Lung microvascular endothelial cell (primary cell): ENCODE data around the gene ANXA10. TPM values are rescaled to one million over a fixed set of nuclear protein-coding genes. Genes with fewer than 3 reads are reported as not detected.
"Not testable (repeated sequence)": the region's sequence is repeated elsewhere in the genome, so short reads cannot be mapped to it uniquely, and the experiment has no call there.

Experiments used
- DNase-seq, 2 donors: peaks; one replicate each; pipeline versions ENCODE4 v3.0.0 to v3.0.0-alpha.2; 2010; ENCODE audit warnings: low read depth in 2 of 2
- total RNA-seq: library from RNA; depleted of rRNA; stranded (reverse); fragments of >200 nt; gene quantifications from 2 replicates; pipeline ENCODE4 v1.2.1, GENCODE V29; 2014

ANXA10 gene, protein sequence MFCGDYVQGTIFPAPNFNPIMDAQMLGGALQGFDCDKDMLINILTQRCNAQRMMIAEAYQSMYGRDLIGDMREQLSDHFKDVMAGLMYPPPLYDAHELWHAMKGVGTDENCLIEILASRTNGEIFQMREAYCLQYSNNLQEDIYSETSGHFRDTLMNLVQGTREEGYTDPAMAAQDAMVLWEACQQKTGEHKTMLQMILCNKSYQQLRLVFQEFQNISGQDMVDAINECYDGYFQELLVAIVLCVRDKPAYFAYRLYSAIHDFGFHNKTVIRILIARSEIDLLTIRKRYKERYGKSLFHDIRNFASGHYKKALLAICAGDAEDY
- 0.99 TPM in 1 of 2 replicates, not detected in the other for total RNA-seq

DNA sequence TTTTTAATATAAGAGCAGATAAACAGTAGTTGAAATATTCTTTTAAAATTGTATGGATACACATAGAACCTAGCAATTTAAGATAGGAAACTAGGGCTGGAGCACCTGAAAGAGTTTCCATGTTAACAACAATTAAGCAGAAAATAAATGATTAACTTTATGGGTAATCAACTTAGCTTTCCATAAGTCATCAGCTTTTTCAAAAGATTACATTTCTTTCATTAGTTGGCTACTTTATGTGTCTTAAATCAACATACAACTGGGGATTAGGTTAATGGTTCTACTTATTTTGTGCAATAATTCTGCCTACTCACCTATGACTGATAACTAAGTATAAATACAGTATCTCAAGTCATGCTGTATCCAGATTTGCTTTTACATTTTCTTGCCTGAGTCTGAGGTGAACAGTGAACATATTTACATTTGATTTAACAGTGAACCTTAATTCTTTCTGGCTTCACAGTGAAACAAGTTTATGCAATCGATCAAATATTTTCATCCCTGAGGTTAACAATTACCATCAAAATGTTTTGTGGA, at the start of gene ANXA10:
Gene ANXA10, plus strand, starts transcription at position 362 of the 537 bp plus-strand sequence. Its CDS starts 164 bp downstream, at position 526.
- DNase-seq = no peak

DNA sequence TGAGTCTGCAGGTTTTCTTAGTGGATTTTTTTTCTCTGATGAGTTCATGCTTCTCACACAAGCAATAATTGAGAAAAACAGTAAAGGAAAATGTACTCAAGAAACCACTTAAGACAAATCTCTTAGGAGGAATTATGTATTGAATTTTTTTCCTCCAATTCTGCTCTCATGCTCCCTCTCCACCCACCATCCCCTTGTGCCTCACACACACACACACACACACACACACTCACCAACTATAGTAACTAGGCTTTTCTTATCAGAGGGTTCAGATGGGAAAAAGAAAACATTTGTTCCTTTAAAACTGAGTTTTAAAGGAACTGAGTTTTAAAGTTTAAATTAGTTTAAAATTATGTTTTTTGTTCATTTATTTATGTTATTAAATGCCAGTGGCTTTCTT, 47.0 kb upstream of the ANXA10 start:
- DNase-seq = no peak

DNA sequence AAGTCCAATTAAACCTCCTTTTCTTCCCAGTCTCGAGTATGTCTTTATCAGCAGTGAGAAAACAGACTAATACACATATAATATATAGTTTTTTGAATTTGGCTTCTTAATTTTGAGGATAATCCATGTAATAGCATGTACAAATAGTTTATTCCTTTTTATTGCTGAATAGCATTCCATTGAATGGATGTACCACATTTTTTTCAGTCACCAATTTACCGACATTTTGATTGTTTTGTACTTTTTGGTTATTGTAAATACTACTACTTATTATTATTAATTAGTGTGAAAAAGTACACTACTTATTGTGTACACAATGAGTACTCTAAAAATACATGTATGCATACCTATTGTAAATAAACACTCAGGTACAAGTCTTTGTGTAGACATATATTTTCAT, 42.3 kb upstream of the ANXA10 start:
- DNase-seq = no peak

DNA sequence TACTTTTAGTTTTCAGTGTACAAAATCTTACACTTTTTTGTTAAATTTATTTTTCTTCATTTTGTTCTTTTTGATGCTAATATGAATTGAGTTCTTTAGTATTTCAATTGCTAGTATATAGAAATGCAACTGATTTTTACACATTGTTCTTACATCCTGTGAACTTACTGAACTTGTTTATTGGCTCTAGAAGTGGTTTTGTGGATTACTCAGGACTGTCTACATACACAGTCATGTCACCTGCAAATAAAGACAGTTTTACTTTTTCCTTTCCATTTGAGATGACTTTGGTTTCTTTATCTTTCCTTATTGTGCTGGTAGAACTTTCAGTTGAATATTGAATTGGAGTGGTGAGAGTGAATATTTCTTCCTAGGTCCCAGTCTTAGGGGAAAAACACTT, 40.8 kb upstream of the ANXA10 start:
- DNase-seq = no peak

DNA sequence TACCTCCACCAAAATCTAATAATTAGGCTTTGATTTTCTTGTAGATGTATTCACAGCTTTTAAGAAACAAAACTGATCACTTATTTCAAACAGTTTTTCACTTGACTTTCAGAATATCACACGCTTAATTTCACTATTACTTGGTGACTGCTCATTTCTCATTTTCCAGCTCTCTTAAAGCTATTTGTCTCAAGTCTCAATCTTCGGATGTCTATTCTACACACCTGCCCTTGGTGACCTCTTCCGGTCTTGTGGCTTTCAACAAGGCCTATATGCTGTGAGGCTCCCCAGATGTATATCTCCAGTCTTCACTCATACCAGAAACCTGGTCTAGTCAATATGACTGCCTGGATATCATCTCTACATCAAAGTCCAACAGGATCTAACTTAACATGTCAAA, 34.9 kb upstream of the ANXA10 start:
- DNase-seq = no peak

DNA sequence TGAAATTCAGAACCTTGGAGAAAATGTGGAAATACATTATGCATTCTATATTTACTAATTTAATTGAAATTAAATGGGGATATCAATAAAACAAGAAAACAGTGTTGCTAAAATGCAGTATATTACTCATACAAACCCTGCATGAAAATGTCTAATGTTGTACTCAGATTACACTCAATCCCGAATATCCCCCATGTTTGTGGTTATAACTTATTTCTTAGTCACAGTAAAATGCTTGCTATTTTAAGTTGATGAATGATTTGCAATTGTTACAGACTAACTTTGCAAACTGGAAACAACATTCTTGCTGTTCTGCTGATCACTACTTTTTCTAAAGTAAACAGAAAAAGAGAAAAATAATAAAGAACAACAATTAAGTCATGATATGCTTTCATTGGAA, 33.1 kb upstream of the ANXA10 start:
- no peak for DNase-seq

DNA sequence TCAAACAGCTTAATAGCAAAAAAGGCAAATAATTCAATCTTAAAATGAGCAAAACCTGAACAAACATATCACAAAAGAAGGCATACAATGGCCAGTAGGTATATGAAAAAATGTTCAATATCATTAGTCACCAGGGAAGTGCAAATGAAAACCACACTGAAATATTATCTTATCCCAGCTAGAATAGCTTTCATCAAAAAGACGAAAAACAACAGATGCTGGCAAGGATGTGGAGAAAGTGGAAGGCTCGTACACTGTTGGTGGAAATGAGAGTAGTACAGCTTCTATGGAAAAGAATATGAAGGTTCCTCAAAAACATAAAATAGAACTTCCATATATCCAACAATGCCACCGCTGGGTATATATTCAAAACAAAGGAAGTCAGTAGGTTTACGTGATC, 29.3 kb upstream of the ANXA10 start:
- no peak for DNase-seq

DNA sequence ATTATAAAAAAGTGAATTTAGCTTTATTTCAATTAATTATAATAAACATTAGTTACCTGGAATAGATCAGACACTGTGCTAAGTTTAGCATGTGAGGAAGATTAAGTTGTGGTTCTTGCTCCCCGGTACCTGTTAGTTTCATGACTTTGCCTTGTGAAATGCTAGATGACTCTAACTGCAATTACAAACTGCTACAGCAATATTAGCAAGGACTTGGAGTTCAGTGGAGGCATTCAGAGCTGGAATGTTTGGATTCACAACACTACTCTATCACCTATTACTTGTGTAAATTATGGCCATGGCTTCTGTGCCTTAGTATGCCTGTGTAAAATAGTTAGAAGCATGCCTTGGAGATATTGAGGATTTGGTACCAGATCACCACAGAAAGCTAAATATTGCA, 21.4 kb upstream of the ANXA10 start:
- DNase-seq = no peak

DNA sequence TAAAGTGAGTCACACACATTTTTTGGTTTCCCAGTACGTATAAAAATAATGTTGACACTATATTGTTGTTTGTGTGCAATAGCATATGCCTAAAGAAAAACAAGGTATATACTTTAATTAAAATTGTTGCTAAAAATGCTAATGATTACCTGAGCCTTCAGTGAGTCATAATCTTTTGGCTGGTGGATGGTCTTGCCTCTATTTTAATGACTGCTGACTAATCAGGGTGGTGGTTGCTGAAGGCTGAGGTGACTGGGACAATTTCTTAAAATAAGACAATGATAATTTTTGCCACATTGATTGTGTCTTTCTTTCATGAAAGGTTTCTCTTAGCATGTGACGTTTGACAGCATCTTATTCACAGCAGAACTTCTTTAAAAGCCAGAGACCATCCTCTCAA, 21.0 kb upstream of the ANXA10 start:
- DNase-seq = no peak

DNA sequence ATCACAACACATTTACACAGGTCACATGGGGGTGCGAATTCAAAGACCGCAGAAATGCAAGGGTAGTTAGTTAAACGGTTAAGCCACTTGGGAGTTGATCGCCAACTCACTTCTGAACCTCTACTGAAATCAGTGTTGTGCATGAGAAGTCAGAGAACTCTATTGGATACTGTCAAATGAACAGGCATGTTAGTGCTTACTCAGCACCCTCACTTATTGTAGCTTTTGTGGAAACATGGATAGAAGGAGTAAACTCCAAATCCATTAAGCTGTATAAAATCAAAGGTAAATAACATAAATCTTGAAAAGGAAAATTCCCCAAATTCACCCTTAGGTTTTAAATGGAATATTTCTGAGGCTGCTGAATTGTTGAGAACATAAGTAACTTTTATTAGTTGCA, 17.5 kb upstream of the ANXA10 start:
- no peak for DNase-seq

DNA sequence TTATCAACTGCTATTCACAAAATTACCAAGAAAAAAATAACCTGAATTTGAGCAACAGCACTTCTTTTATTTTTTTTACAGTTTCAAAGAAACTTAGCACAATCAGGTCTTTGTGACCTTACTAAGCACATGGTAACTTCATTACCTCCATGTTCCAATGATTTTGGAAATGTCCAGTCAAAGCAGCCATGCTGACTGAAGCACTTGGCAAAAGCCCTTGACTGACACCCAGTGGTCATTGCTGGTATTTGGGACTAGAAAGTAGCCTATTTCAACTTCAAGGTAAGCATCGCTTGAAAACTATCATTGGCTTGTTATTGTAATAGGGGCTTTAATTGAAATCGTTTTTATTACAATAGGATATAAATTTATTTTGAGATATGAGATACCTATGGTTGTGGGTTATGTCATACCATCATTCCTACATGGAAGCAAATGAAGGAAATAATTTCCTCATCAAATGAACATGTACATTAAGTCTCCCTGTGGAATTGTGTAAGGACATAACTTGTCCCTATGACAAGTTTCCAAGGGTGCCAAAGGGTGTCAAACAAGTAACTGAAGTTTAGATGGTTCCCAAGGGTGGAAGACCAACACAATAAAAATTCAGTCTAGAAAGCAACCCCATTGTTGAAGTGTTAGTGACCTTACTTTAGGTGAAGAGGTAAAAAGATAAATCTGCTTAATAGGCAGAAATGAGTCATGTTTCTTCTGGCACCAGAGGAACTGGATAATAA, 15.2 kb upstream of the ANXA10 start:
- peak; percentile 67 to 79 for DNase-seq

DNA sequence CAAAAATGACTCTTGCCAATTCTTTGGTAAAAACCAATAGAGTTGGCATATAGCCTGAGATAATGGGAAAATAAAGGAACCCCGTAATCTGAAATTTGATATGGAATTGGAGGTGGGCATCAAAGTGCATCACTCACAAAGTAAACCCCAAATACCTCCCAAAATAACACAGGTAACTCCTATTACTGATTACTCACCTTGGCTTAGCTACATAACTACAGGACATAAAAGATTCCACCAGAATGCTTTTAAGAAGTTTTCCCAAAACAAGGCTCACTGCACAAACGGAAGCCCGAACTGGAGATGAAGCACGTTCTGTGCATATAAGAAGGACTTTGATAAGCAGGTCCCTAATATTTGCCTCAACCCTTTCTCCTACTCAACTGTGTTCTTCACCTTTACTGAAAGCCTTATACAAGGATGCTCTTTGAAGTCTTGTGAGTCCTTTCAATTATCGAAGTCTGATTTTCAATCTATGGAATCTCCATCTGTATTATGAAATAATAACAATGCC, 14.6 kb upstream of the ANXA10 start:
- no peak for DNase-seq

DNA sequence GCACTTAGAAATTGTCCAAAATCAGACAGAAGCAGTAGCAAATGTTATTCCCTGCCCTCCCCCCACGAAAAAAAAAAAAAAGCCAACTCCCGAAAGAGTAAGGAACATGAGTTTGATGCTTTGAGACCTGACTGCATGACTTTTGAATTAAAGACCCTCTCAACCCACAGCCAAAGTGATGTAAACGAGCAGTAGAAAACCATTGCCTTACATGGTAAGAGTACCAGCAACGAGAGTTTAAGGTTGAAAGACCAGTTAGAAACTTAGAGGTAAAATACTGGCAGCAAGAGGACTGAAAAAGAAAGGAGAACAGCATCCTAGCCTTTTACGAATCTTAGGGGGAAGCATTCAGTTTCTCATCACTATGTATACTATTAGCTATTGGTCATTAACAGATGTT, 10.0 kb upstream of the ANXA10 start:
- no peak for DNase-seq

DNA sequence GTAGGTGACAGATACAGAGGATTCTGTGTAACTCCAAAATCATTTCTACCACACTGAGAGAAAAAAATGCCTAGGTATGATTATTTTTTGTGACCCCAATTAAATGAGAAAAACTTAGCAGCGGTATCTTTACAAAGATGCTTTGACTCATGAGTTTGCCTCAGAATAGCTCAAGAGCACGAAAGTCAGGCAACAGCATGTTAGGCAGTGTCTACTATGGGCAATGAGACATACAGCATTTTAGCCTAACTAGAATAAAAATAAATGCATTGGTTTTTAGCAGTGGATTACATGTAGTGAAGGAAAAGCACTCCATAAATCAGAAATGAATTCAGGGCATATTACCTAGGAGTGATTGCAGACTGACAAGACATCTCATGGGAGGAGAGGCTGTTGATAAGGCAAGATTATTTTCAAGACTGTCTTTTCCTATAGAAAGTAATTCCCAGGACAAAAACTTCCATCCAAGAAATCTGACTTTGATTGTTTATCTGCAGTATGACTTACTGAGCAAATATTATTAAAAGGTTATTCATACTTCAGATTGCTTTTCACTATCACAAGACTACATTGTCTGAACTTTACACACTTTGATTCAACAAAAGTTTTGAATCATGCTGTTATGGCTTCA, 3.6 kb downstream of the ANXA10 start:
- no peak for DNase-seq

DNA sequence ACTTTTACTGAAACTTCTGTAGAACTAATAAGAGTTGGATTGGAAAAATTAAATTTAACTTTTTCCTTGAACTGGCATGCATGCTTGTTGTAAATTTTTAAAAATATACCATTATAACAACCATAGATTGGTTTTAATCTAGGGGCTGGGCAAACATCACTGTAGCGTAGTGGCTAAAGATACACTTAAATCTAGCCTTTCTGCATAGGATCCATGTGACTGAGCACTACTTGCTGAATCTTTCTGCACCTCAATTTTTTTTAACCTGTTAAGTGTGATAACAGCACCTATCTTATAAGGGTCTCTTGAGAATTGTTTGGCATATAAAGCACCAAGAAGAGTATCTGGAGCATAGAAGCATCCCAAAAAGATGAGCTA, 4.1 kb downstream of the ANXA10 start:
- no peak for DNase-seq

DNA sequence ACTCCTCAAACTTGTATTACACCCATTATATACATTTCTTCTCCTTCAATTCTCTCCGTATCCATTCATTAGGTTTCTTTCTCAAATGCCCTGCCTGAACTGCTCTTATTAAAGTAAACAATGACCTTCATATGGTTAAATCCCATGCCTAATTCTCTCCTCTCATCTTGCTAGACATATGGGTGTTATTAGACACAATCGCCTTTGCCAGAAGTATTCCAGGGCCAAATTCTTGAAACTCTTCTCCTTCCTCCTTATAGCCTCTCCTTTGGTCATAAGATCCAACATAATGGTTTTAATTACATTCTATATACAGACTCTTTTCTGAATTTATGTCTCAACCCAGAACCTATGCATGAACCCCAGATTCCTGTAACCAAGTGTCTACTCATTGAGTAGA, 4.8 kb downstream of the ANXA10 start:
- no peak for DNase-seq

DNA sequence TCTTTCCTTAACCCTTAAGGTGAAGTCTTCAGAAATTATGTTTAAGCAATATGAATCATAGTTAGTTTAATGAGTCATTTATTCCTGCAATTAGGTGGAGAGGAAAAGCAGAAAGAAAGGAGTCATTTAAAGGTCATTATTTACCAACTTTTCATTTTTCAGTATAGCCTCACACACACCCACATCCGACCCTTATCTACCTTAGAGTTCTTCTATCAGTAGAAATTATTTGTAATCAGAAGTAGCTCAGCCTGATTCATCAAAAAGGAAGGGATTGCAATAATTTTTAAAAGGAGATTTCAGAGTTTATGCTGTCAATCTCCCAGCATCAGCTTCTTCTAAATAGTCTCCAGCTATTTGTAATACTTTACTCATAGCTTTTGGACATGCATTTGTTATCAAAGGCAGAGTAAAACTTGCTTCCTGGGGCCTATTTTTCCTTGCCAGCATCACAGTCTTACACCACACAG, 5.9 kb downstream of the ANXA10 start:
- DNase-seq = peak in 1 of 2 donors; percentile 65

DNA sequence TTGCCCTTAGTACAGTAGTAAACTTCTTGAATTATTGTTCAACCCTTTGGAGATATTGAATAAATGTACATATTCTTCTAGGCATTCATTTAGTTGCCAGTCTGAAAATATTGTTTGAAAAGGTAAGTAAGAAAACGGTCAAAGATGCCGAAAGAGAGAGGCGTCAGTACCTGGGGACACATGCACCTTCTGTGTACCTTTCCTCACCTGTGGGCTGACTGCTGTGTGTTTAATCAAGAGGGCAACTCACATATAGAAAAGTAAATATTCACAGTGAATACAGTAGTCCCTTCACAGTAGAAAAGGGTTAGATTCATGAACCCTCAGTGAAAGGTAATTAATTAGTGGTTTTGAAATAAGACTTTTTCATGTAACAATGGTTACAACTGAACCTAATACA, 6.9 kb downstream of the ANXA10 start:
- no peak for DNase-seq

DNA sequence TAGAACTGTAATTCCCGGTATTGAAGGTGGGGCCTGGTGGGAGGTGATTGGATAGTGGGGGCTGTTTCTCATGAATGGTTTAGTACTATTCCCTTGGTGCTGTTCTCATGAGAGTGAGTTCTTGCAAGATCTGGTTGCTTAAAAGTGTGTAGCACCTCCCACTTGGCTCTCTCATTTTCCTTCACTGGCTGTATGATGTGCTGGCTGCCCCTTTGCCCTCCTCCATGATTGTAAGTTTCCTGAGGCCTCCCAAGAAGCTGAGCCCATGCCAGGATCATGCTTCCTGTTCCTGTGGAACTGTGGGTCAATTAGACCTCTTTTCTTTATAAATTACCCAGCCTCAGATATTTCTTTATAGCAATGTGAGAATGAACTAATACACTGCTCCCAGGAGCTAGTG, 8.7 kb downstream of the ANXA10 start:
- peak in 1 of 2 donors; percentile 70 for DNase-seq

DNA sequence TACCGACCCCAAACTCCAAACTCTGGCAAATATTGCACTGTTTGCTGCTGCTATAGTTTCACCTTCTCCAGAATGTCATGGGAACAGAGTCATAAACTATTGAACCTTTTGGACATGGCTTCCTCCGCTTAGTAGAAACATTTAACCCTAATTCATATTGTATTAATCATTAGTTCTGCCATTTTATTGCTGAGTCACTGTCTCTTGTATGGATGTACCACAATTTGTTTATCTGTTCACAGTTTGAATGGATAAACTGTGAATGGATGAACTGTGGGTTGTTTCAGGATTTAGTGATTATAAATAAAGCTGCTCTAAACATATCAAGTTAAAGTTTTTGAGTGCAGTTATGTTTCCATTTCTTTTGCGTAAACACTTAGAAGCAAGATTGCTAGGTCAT, 10.1 kb downstream of the ANXA10 start:
- no peak for DNase-seq

DNA sequence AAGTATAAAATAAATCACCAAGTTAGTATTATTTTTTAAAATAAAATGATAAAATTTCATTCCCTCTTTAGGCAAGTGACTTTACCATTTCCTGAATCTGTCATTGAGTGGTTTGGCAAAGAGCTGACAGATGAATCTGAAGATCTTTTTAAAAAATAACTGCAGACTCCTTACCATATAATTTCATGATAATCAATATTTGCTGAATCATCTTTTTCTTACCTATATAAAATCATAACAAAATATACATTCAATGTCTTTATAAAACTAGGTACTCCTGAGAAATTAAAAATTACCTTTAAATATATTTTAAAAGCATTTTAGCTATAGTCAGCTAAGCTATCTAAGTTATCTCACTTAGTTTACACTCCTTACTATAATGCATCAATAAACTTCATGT, 17.2 kb downstream of the ANXA10 start:
- DNase-seq = no peak

DNA sequence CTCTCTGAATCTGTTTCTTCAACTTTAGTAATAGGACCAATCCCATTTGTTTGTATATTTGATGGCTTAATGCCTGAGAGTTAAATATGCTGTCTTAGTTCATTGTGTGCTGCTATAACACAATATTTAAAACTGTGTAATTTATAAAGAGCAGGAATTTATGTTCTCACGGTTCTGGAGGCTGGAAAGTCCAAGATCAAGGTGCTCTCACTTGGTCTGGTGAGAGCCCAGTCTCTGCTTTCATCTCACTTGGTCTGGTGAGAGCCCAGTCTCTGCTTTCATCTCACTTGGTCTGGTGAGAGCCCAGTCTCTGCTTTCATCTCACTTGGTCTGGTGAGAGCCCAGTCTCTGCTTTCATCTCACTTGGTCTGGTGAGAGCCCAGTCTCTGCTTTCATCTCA, 20.7 kb downstream of the ANXA10 start:
- DNase-seq = not testable (repeated sequence)
